ENCODE measurements around the gene PIK3R1.

The PIK3R1 gene

GRCh38 chr5:68331192-68332079 is 115.9 kb downstream of the PIK3R1 start:
- DNase-seq (ENCODE audit: low spot score) = no peak

DNA sequence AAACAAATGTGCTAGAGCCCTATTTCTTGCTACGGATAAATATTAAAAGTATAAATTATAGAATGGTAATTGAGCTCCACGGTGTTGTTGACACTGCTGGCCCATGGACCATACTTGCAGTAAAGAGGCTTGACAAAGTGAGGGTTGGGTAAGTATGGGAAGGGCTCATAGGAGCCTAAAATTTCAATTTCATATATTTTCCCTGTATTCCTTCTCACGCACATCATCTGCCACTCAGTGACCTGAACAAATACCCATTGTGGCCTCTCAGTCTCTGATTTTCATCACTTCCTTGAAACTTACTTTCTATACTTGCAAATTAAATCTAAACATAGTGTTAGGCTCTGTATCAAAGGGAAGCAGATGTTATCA is 116.5 kb downstream of the PIK3R1 start:
- DNase-seq (ENCODE audit: low spot score) = no peak

DNA sequence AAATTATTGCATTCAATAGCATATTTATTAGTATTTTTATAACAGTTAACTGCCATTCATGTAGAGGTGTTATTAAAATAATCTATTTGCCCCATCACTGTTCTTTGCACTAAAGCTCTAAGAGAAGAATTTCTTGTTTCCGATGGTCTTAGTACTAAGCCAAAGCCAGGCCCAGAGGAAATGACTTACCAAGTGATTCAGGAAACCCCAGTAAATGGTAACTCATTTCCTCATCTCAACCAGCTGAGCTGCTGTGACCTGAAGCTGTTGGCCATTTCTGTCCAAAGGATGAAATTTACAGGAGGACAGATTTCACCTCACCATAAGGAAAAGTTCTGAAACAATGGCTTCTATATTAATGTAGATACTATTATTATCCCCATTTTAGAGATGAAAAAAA is 117.0 kb downstream of the PIK3R1 start:
- DNase-seq (ENCODE audit: low spot score) = no peak

DNA sequence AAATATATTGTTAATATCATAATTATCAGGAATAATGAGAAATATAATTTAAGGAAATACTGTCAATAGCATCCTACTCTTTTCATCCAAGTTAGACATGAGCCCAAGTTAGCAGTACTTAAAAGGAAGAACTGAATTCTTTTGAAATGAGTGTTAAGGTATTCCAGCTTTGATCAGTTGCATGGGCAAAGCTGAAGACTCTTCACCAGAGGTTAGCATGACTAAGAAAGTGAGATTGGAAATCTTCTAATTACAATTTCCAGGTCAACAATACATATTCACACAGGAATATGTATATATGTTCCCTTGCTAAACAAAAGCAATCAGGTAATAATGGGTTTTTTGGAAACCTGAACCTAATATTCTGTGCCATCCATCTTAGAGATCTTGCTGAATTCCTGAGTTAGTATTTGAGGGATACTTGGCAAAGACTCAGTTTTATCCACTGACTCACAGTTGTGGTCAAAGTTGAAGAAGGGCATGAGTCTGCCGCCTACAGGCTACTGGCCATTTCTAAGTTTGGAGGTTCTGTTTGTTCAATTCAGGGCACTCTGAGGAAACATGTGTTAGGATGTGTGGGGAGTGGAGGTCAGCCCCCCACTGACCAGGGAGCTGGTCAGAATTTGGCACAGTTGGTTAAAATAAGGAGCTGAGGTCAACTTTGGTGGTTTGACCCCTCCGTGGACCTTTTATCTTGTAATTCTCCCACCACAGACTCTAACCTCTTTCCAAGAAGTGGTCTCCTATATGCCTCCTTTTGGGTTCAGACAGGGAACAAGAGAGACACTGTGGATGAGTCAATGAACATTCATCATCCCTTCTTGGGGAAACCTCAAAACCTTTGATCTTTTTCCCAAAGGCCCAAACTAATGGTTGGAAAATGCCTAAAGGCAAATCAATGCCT is 118.3 kb downstream of the PIK3R1 start:
- DNase-seq (ENCODE audit: low spot score) = peak; percentile 66

- DNase-seq (ENCODE audit: low spot score) = no peak
Observed at GRCh38 chr5:68334553-68334886, 119.0 kb downstream of the PIK3R1 start.

DNA sequence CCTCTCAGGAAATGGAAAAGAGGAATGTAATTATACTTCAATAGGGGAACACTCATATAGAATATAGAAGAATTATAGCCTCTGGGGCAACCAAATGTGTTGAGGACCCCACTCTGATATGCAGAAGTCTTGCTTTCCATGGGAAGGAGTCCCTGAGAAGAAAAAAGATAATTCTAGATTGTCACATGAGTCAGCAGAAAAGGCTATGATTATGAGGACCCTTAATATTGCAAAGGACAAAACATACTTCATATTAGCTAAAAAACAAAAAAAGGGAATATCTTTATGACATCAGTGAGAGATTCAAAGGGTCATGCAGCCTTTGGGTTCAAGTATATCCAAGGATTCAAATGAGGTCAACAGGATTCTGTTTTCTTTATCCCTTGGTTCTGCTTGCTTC is 119.5 kb downstream of the PIK3R1 start:
- DNase-seq (ENCODE audit: low spot score) = no peak

GRCh38 chr5:68336200-68336599 is 120.6 kb downstream of the PIK3R1 start:
- no peak for DNase-seq (ENCODE audit: low spot score)

DNA sequence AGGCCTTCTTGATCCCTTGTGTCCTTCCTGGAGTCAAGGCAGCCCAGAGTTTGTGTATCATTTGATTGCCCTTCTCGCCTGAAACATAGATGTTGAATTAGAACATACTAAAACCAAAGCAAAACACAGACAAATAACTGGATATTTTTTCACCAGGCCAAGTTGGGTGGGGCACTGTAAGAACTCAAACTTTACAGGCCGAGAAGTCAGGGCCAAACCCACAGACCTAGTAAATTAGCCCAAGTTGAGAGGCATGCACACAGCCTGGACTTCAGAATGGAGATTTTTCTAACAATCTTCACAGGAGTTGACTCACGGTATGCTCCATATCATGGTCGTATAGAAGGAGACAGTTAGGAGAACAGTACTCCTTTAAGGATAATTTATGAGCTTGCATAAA is 121.7 kb downstream of the PIK3R1 start:
- DNase-seq (ENCODE audit: low spot score) = no peak

DNA sequence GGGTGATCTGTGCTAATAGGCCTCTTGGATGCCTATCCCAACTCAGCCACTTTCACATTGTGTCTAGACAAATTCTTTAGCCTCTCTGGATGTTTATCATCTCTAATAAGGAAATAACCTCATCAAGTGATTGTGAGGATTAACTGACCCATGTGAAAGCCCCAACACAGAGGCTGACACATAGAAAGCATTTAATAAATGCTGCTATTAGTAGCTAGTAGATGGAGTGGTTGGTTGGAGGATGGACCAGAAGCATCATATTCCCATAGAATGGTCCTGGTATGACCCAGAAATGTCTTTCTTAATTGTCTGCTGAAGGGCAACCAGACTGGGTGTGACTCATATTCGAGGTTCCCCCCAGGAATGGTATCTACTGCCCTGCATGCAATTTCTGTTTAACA is 124.4 kb downstream of the PIK3R1 start:
- no peak for DNase-seq (ENCODE audit: low spot score)

DNA sequence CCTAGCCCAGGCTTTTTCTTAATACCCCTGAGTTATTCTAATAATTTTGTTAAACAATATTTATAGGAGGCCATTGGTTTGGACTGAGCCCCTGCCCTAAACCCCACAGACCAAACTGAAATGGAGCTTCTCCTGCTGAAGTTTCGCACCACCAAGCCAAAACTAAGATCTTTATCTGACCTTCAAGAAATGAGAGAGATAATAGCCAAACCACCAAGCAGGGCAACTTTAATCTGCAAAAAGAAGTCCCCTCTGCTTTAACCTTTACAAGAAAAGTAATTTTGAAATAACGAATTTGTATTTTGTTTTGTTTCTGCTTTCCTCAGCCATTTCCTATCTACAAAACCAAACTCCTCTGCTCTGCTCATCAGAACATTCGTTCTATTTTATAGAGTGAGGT is 125.5 kb downstream of the PIK3R1 start:
- no peak for DNase-seq (ENCODE audit: low spot score)

GRCh38 chr5:68342693-68343092 is 127.1 kb downstream of the PIK3R1 start:
- no peak for DNase-seq (ENCODE audit: low spot score)

DNA sequence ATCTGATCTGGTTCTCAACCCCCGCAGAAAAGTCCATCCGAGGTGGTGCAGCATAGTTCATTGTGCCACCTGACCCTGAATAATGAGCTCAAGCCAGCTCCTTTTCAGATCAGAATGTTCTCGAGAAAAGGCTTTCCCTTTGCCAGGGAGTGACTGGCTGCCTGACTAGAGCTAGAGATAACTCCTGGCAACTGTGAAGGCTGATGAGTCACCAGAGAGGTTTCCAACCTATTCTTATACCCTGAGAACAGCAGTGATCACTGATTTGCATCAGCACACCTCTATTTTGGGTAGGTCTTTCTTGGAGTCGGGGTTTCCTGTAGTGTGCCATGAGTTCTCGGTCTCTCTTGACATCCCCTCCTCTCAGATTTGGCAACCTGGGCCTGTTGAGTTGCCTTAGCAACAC is 127.9 kb downstream of the PIK3R1 start:
- peak; percentile 76 for DNase-seq (ENCODE audit: low spot score)

GRCh38 chr5:68344447-68345111 is 129.0 kb downstream of the PIK3R1 start:
- DNase-seq (ENCODE audit: low spot score) = no peak

DNA sequence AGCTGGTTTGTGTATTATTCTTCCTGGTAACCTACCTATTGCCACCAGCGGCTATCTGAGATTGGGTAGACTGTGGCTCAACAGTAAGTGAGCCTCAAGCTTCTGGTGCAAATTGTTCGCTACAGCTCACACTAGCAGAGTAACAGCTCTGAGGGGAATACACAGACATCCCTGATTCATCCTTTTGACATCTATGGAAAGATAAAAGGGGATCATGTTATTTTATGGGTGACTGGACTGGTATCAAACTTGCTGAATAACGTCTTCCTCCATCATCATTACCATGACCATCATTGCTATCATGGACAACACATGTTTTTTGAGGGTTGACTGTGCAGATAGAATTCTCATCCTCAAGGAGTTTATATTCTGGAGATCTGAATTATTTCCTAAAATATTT is 129.6 kb downstream of the PIK3R1 start:
- DNase-seq (ENCODE audit: low spot score) = no peak

DNA sequence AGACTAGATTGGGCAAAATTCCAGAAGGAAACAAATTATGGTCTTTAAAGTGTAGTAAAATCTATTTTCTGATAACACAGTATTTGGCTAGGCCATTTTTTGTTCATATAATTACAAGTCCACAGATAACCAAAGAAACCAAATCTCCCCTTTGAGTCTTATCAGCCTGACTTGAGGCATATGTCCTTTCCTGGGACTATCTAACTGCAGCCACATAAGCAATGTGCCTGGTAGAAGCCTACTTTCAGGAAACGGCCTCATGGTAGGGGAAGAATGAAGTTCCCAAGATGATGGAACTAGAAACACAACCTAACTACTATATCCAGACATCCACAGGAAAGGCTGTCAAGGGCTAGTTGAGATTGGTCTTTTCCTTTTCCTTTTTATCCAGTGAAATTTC is 130.0 kb downstream of the PIK3R1 start:
- no peak for DNase-seq (ENCODE audit: low spot score)

- no peak for DNase-seq (ENCODE audit: low spot score)
Observed at GRCh38 chr5:68347536-68347935, 132.0 kb downstream of the PIK3R1 start.

- DNase-seq (ENCODE audit: low spot score) = no peak
Observed at GRCh38 chr5:68348447-68349222, 133.1 kb downstream of the PIK3R1 start.

DNA sequence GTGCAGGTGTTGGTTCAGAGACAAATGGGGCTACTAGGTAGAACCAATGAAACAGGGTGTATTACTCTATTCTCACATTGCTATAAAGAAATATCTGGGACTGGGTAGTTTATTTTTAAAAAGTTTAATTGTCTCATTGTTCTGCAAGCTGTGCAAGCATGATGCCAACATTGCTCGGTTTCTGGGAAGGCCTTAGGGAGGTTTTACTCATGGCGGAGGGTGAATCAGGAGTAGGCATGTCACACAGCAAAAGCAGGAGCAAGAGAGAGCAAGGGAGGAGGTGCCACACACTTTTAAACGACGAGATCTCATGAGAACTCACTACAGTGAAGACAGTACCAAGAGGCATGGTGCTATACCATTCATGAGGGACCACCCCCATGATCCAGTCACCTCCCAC is 134.6 kb downstream of the PIK3R1 start:
- DNase-seq (ENCODE audit: low spot score) = no peak

Data from AG08396 (cell line).